AG09319 (cell line): Measurements from ENCODE around the gene AK2.

Experiments used
- DNase-seq: peaks from one replicate; pipeline ENCODE4 v3.0.0-alpha.2; 2010; ENCODE audit warnings: low read depth; ENCODE audit errors: extremely low read depth
- TF ChIP-seq, protein P1 (sequence below): IDR thresholded peaks from 2 replicates; pipeline ENCODE4 v1.5.1; 2011; ENCODE audit warnings: low read depth, mild to moderate bottlenecking, inconsistent platforms, low read length, moderate library complexity

Gene AK2

DNA sequence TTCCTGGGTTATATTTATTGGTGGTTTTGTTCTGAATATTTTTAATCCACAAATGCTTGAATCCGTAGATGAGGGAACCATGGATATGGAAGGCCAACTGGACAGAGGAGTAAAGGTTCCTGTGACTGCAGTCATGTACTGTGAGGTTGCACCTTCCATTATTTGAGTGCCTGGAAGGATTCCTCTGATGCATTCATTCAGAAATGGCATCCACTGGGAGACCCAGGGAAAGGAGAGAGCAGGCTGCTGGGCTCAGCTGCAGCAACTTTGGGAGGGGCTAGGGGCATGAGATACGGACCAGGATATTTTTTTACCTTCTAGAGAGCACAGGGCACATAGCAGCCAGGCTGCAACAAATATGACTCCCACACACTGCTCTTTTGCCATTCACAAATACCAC is 19.5 kb downstream of the AK2 start:
- TF ChIP-seq, protein P1, sequence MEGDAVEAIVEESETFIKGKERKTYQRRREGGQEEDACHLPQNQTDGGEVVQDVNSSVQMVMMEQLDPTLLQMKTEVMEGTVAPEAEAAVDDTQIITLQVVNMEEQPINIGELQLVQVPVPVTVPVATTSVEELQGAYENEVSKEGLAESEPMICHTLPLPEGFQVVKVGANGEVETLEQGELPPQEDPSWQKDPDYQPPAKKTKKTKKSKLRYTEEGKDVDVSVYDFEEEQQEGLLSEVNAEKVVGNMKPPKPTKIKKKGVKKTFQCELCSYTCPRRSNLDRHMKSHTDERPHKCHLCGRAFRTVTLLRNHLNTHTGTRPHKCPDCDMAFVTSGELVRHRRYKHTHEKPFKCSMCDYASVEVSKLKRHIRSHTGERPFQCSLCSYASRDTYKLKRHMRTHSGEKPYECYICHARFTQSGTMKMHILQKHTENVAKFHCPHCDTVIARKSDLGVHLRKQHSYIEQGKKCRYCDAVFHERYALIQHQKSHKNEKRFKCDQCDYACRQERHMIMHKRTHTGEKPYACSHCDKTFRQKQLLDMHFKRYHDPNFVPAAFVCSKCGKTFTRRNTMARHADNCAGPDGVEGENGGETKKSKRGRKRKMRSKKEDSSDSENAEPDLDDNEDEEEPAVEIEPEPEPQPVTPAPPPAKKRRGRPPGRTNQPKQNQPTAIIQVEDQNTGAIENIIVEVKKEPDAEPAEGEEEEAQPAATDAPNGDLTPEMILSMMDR: no peak
- no peak for DNase-seq

DNA sequence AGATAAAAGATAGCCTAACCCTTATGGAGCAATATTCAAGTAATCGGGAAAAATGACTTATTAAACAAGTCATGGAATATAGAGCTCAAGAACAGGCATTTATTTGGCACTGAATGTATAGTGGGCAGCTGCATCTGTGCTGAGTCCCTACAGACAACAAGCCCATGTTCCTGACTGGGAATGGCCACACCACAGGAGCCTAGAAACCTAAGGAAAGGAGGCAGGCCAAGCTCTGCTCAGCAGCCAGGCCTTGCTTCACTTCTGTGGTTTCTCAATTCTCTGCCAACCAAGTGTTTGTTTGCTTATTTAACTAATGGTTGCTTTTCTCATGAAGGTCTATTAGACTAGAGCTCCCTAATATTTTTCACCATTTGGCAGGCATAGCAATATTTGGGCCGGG is 21.5 kb downstream of the AK2 start:
- no peak for DNase-seq
- TF ChIP-seq, protein P1: no peak

DNA sequence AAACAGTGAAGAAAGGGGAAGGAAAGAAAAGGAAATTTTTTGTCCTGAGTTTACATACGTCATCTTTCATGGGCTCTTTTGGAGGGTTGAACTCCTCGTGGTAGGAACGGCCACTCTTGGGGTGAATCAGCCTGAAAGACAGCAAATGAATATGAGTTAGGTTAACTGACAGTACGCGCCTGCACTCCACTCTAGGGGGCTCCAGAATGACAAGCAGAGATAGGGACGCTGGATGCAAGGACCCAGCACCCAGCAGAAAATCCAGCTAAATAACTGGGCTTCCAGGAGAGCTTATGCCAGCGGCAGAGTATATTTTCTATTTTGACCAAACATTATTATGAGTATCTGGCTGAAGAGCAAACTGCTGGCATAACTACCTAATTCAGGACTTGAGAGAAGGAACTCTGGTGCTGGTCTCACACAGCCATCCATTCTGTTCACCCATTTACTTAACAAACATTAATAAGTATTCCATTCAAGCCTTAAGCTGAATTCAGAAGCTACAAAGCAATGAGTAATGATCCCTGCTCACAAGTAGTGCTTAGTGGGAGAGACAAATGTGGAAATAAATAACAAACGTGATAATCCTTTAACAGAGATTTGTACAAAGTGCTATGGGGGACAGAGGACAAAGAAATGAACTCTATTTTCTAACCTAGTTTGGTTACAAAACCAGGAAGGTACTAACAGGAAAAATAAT is 22.1 kb downstream of the AK2 start:
- DNase-seq: no peak
- TF ChIP-seq, protein P1: no peak

DNA sequence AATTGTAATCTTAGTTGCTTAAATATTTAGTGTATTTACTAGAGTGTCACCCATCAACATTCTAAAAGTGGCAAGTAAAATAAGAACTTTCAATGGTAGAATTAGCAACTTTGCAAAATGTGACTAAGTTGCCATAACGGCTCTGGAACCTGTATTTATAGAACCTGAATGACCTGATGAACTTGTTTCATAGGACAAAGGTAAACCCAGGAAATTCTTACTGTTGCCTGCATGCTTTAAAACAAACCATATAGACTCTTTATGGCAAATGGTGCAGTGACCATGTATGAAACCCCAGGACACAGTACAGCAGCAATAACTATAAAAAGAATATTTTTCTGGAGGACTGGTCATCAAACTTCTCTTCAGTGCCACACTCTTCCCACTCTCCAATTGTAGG is 22.9 kb downstream of the AK2 start:
- TF ChIP-seq, protein P1: no peak
- DNase-seq: no peak

DNA sequence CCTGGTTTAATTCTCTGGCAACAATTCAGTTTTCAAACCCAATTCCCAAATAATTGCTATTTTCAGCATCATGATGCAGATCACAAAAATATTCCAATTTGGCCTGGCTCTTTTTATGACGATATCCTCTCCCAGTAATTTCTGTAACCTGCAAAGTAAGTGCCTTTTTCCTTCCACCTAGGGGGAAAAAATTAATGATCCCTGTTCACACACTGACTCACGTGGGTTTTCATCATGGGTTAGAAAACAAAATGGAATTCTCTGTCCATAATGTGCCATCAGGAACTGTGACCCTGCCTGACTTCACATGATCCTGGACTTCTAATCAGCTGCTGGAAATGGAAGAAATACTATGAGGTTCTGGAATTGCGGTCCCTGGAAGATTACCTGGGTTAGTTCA is 24.5 kb downstream of the AK2 start:
- TF ChIP-seq, protein P1: no peak

DNA sequence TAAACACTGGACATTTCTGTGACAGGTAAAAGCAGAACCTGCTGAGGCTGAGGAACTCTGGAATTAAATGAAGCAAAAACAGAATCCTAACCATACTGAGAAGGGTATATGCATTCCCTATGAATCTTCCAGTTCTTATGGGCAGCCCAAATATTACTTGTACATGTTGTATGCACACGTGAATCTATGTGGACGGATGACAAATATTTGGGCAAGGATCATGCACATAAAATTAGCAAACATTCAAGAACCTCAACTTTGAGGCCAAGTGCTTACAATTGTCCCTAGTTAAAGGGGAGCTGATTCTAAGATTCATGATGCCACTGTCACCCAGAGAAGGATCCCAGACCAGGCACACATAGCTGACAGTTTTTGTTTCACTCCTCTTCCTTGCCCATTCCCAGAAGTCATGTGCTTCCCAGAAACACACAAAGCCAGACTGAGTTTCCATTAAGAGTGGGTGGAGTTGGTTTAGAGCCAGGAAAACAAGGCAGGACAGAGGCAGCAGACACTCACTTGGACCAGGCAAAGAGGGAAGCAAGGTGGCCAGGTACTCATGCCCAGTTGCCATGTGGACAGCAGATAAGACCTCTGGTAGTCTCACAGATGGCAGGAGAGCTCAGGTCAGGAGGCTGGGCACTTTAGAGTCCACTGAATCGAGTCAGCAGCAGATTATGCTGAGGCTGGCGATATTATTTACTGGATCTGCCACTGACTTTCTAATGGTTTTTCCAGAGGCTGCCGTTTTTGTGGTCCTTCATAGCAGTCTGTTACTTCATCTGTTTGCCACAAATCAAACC is 25.6 kb downstream of the AK2 start:
- no peak for DNase-seq
- TF ChIP-seq, protein P1: no peak

More for the DNA sequence above, 24.5 kb downstream of the AK2 start:
- no peak for DNase-seq

DNA sequence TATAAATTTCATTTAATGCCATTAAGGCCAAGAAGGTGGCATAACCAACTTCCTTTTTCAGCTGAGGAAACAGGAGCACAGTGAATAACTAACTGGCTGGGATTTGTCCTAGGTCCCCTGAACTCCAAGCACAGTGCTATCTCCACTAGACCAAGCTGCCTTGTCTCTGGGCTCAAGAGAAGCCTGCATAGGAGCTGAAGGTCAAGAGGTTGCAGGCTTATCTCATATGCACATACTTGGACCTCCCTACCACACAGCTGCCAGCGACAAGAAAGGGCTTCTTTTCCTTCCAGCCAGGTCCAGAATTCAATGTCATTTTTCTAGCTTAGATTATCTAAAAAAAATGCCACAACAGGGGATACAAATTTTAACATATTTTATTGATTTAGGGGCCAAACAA is 27.1 kb downstream of the AK2 start:
- TF ChIP-seq, protein P1: no peak
- DNase-seq: no peak
